Right atrium auricular region (tissue), 2 donors: ENCODE data around the gene DERL3. TPM values are rescaled to one million over a fixed set of nuclear protein-coding genes. Genes with fewer than 3 reads are reported as not detected.
A peak's percentile ranks its signal among the peaks of the same experiment; 100 is the strongest.

Experiments used
- DNase-seq: peaks from one replicate; pipeline ENCODE4 v3.0.0-alpha.2; 2019; ENCODE audit warnings: low spot score
- H3K27ac ChIP-seq, 2 donors: fragments of 200-600 bp; sonication (generic); 1 replicate in 1 of 2; 2 replicates in 1 of 2; pipeline ENCODE4 v1.5.1; 2016 to 2019
- H3K27me3 ChIP-seq, 2 donors: fragments of 200-600 bp; sonication (generic); one replicate each; pipeline versions ENCODE4 v1.5.1 to v1.6.0; 2017 to 2019
- H3K36me3 ChIP-seq: fragments of 200-600 bp; sonication (generic); one replicate; pipeline ENCODE4 v1.5.1; 2016
- H3K4me1 ChIP-seq, 2 donors: fragments of 200-600 bp; sonication (generic); one replicate each; pipeline versions ENCODE4 v1.5.1 to v1.6.0; 2017 to 2019
- H3K4me3 ChIP-seq, 2 donors: fragments of 200-600 bp; sonication (generic); 1 replicate in 1 of 2; 2 replicates in 1 of 2; pipeline ENCODE4 v1.5.1; 2017 to 2019; ENCODE audit warnings: mild to moderate bottlenecking in 1 of 2, moderate library complexity in 1 of 2
- H3K9me3 ChIP-seq, 2 donors: fragments of 200-600 bp; sonication (generic); one replicate each; pipeline ENCODE4 v1.5.1; 2019
- CTCF ChIP-seq, 2 donors: fragments of 200-600 bp; sonication (generic); IDR thresholded peaks; one replicate each; pipeline ENCODE4 v1.5.1; 2019; ENCODE audit warnings: antibody characterized with exemption in 2 of 2
- total RNA-seq, 2 donors: library from RNA; depleted of rRNA; stranded (reverse); fragments of >200 nt; gene quantifications; one replicate each; pipeline ENCODE4 v1.1.0, GENCODE V29; 2016

DERL3 gene
- total RNA-seq, result 10 to 100 TPM in 1 of 2 donors, 1 to 10 TPM in 1; 4.0 to 10.6 TPM

GRCh38 chr22:23838681-23839468 is at the start of gene DERL3:
DERL3 (minus strand) TSS chr22:23839006; CDS start chr22:23838987, 19 bp downstream.
- TF ChIP-seq CTCF (IDR thresholded peaks at IDR 0.05), result no peak
- peak within 1 kb of the TSS; percentile 88 to 90 for H3K27ac ChIP-seq
- peaks cover 4% of the 10 kb centered on the region for H3K36me3 ChIP-seq
- H3K27me3 ChIP-seq, result no peaks in the 10 kb centered on the region
- peak; percentile 98 for DNase-seq
- H3K4me1 ChIP-seq, result peaks cover 0 to 54% of the 10 kb centered on the region in 2 donors
- H3K9me3 ChIP-seq, result no peaks in the 10 kb centered on the region
- H3K4me3 ChIP-seq, result peak within 1 kb of the TSS; percentile 2 to 48

- peaks cover 0 to 10% of the 10 kb centered on the region in 2 donors for H3K4me1 ChIP-seq
- no peak overlapping the region for H3K4me3 ChIP-seq
- no peaks in the 10 kb centered on the region for H3K27me3 ChIP-seq
- no peaks in the 10 kb centered on the region for H3K9me3 ChIP-seq
- TF ChIP-seq CTCF (IDR thresholded peaks at IDR 0.05), result no peak
- DNase-seq, result no peak
- H3K36me3 ChIP-seq, result no peaks in the 10 kb centered on the region
- H3K27ac ChIP-seq, result no peak overlapping the region
Observed at GRCh38 chr22:23884140-23884539, 45.3 kb upstream of the DERL3 start.

GRCh38 chr22:23883658-23884057 is 44.9 kb upstream of the DERL3 start:
- TF ChIP-seq CTCF (IDR thresholded peaks at IDR 0.05), result no peak
- H3K27me3 ChIP-seq, result no peaks in the 10 kb centered on the region
- H3K36me3 ChIP-seq, result no peaks in the 10 kb centered on the region
- H3K4me3 ChIP-seq, result no peak overlapping the region
- H3K27ac ChIP-seq, result no peak overlapping the region
- H3K4me1 ChIP-seq, result peaks cover 0 to 8% of the 10 kb centered on the region in 2 donors
- no peak for DNase-seq
- H3K9me3 ChIP-seq, result no peaks in the 10 kb centered on the region

- H3K4me1 ChIP-seq, result no peaks in the 10 kb centered on the region
- H3K36me3 ChIP-seq, result no peaks in the 10 kb centered on the region
- H3K27me3 ChIP-seq, result no peaks in the 10 kb centered on the region
- no peak for TF ChIP-seq CTCF (IDR thresholded peaks at IDR 0.05)
- no peaks in the 10 kb centered on the region for H3K9me3 ChIP-seq
- no peak for DNase-seq
- no peak overlapping the region for H3K27ac ChIP-seq
- no peak overlapping the region for H3K4me3 ChIP-seq
Observed at GRCh38 chr22:23882370-23882769, 43.6 kb upstream of the DERL3 start.

- TF ChIP-seq CTCF (IDR thresholded peaks at IDR 0.05), result no peak
- DNase-seq, result no peak
- H3K36me3 ChIP-seq, result peaks cover 11% of the 10 kb centered on the region
Observed at GRCh38 chr22:23878219-23878618, 39.4 kb upstream of the DERL3 start.

More at GRCh38 chr22:23878219-23878618, 39.4 kb upstream of the DERL3 start:
- no peaks in the 10 kb centered on the region for H3K9me3 ChIP-seq
- no peak overlapping the region for H3K4me3 ChIP-seq
- no peaks in the 10 kb centered on the region for H3K4me1 ChIP-seq
- H3K27me3 ChIP-seq, result no peaks in the 10 kb centered on the region
- no peak overlapping the region for H3K27ac ChIP-seq
